K562 (cell line): ENCODE measurements around the gene HOXB1. TPM values are rescaled to one million over a fixed set of nuclear protein-coding genes. Genes with fewer than 3 reads are reported as not detected.
A peak's percentile ranks its signal among the peaks of the same experiment; 100 is the strongest.

Source experiments
- ATAC-seq: fragments of 200-7000 bp; cut with Tn5 transposase; 3 replicates; pipeline ENCODE4 v1.9.1; 2020; ENCODE audit warnings: moderate library complexity
- BruUV-seq: library from RNA; stranded (reverse); fragments of 400-500 nt; replicated peaks from 2 replicates; lab custom pipeline; 2021; lab: Mats Ljungman, UMichigan
- CTCF ChIA-PET: fragments of 300-600 bp; formaldehyde crosslinking; extraction: SDS; loops from one replicate; lab custom pipeline; 2021; ENCODE audit warnings: low intra/inter-chr PET ratio; lab: Yijun Ruan, JAX
- POLR2A ChIA-PET: fragments of 300-600, 350-650 bp; sonication (Branson Sonifier 250); formaldehyde crosslinking; extraction: SDS; loops from one replicate; lab custom pipeline; 2021; ENCODE audit warnings: antibody characterized with exemption, inconsistent platforms; lab: Yijun Ruan, JAX
- DNase-seq, 4 experiments: peaks; one replicate each; pipeline versions ENCODE4 v3.0.0 to v3.0.0-alpha.2; 2011 to 2018; ENCODE audit warnings: low spot score in 3 of 4, mixed read lengths in 3 of 4; ENCODE audit errors: extremely low read depth in 1 of 4
- FAIRE-seq: peaks from 2 replicates; lab custom pipeline; 2011; peaks lifted over from hg19 to GRCh38; lab: Jason Lieb, UNC
- H2AFZ ChIP-seq: 2 replicates; pipeline ENCODE4 v1.6.0; 2011; ENCODE audit warnings: low read depth, low read length, control low read depth, inconsistent platforms
- H3K27ac ChIP-seq: fragments of 200-600 bp; 3 replicates; pipeline ENCODE4 v1.8.0; 2011; ENCODE audit warnings: low read depth, mild to moderate bottlenecking, control low read depth, inconsistent platforms, low read length, moderate library complexity, mixed read lengths; ENCODE audit errors: extremely low read depth
- H3K27me3 ChIP-seq, 2 experiments: fragments of 300-600 bp in 1 of 2; 2 replicates in 1 of 2; 3 replicates in 1 of 2; pipeline versions ENCODE4 v1.6.0 to v1.8.0; 2011; ENCODE audit warnings: inconsistent platforms in 2 of 2, low read length in 2 of 2, mild to moderate bottlenecking in 1 of 2, mixed read lengths in 1 of 2, moderate library complexity in 1 of 2; ENCODE audit not compliant: control insufficient read depth in 2 of 2, insufficient read depth in 2 of 2
- H3K36me3 ChIP-seq: fragments of 300-600 bp; 3 replicates; pipeline ENCODE4 v1.8.0; 2011; ENCODE audit warnings: mild to moderate bottlenecking, low read length, inconsistent platforms; ENCODE audit not compliant: control insufficient read depth, insufficient read depth
- H3K4me1 ChIP-seq, 2 experiments: fragments of 200-600 bp in 1 of 2; replicated peaks in 1 of 2; 2 replicates in 1 of 2; 3 replicates in 1 of 2; pipeline versions ENCODE4 v1.5.1 to v1.8.0; 2011; ENCODE audit warnings: inconsistent platforms in 2 of 2, low read length in 2 of 2, mild to moderate bottlenecking in 1 of 2, mixed read lengths in 1 of 2, moderate library complexity in 1 of 2; ENCODE audit not compliant: control insufficient read depth in 2 of 2, insufficient read depth in 2 of 2
- H3K4me2 ChIP-seq: 2 replicates; pipeline ENCODE4 v1.6.1; 2011; ENCODE audit warnings: low read length, control low read depth, inconsistent platforms, mixed read lengths; ENCODE audit not compliant: insufficient read depth
- H3K4me3 ChIP-seq: fragments of 200-600 bp; sonication (generic), shearing (Covaris generic); 2 replicates; pipeline ENCODE4 v1.5.1; 2016; ENCODE audit warnings: control low read depth, inconsistent platforms
- H3K79me2 ChIP-seq: fragments of 200-600 bp; 3 replicates; pipeline ENCODE4 v1.8.0; 2011; ENCODE audit warnings: low read length, inconsistent platforms; ENCODE audit not compliant: control insufficient read depth, insufficient read depth
- H3K9ac ChIP-seq, 2 experiments: 2 replicates each; pipeline versions ENCODE4 v1.6.0 to v1.6.1; 2011; ENCODE audit warnings: low read depth in 2 of 2, low read length in 2 of 2, control low read depth in 1 of 2, inconsistent platforms in 1 of 2, mild to moderate bottlenecking in 1 of 2, mixed read lengths in 1 of 2; ENCODE audit not compliant: insufficient read depth in 1 of 2
- H3K9me1 ChIP-seq: one replicate; pipeline ENCODE4 v1.6.0; 2011; ENCODE audit warnings: inconsistent platforms, mild to moderate bottlenecking, low read length, moderate library complexity; ENCODE audit not compliant: control insufficient read depth, insufficient read depth
- H3K9me3 ChIP-seq: replicated peaks from 2 replicates; pipeline ENCODE4 v1.5.1; 2011; ENCODE audit warnings: low read depth, low read length, inconsistent platforms; ENCODE audit not compliant: control insufficient read depth, insufficient read depth
- H4K20me1 ChIP-seq: replicated peaks from 2 replicates; pipeline ENCODE4 v1.6.1; 2011; ENCODE audit warnings: low read length, inconsistent platforms, mixed read lengths; ENCODE audit not compliant: control insufficient read depth, insufficient read depth
- CCAR2 ChIP-seq: fragments of 200-400 bp; formaldehyde crosslinking; IDR thresholded peaks from 2 replicates; pipeline ENCODE4 v1.6.1; 2017; ENCODE audit warnings: mild to moderate bottlenecking, low read depth, low read length
- ELF1 ChIP-seq: fragments of 200-800 bp; sonication (Bioruptor generic); IDR thresholded peaks from 2 replicates; pipeline ENCODE4 v1.6.1; 2016; ENCODE audit warnings: missing genetic modification characterization, missing compliant biosample characterization
- ELF4 ChIP-seq: fragments of 450-650 bp; formaldehyde crosslinking; IDR thresholded peaks from 2 replicates; pipeline ENCODE4 v1.4.0; 2022; ENCODE audit warnings: missing genetic modification characterization
- FOS ChIP-seq: IDR thresholded peaks from 3 replicates; pipeline ENCODE4 v1.6.1; 2011; ENCODE audit not compliant: insufficient read length; ENCODE audit errors: extremely low read depth
- FOXM1 ChIP-seq, 2 experiments: fragments of 450-650 bp in 1 of 2; sonication (generic) in 1 of 2; formaldehyde crosslinking in 1 of 2; IDR thresholded peaks; 2 replicates each; pipeline versions ENCODE4 v1.6.1 to v1.9.0; 2017 to 2022; ENCODE audit warnings: low read depth in 2 of 2, mild to moderate bottlenecking in 2 of 2, missing genetic modification reagents in 1 of 2, moderate library complexity in 1 of 2
- GABPB2 ChIP-seq: fragments of 250-450 bp; sonication (Bioruptor Pico); conservative IDR thresholded peaks from 2 replicates; pipeline ENCODE4 v1.5.1; 2021; ENCODE audit warnings: mild to moderate bottlenecking
- GATAD2B ChIP-seq: fragments of 450-650 bp; IDR thresholded peaks from 2 replicates; pipeline ENCODE4 v1.6.1; 2017; ENCODE audit warnings: mild to moderate bottlenecking, borderline replicate concordance
- HNRNPH1 ChIP-seq: fragments of 200-400 bp; formaldehyde crosslinking; optimal IDR thresholded peaks from 2 replicates; pipeline ENCODE3; 2017; ENCODE audit warnings: low read depth, mild to moderate bottlenecking, low read length, moderate library complexity
- IFI16 ChIP-seq: fragments of 250-450 bp; sonication (Bioruptor Pico); IDR thresholded peaks from 2 replicates; pipeline ENCODE4 v2.1.2; 2022; ENCODE audit warnings: mild to moderate bottlenecking, inconsistent platforms
- POLR3A ChIP-seq: IDR thresholded peaks from 2 replicates; pipeline ENCODE4 v1.6.1; 2011; ENCODE audit warnings: borderline replicate concordance, mild to moderate bottlenecking, moderate library complexity; ENCODE audit not compliant: insufficient read length, insufficient read depth; ENCODE audit errors: extremely low read depth
- SAP30 ChIP-seq: fragments of 200-600 bp; sonication (generic); IDR thresholded peaks from 2 replicates; pipeline ENCODE4 v1.6.1; 2012; ENCODE audit warnings: borderline replicate concordance, low read depth, mild to moderate bottlenecking, moderate library complexity, low read length, control low read depth, inconsistent platforms; ENCODE audit not compliant: insufficient read depth, poor library complexity, severe bottlenecking
- SIX5 ChIP-seq, 2 experiments: IDR thresholded peaks; 2 replicates each; pipeline ENCODE4 v1.6.1; 2011; ENCODE audit warnings: low read length in 2 of 2, borderline replicate concordance in 1 of 2, low read depth in 1 of 2, mild to moderate bottlenecking in 1 of 2, moderate library complexity in 1 of 2; ENCODE audit not compliant: insufficient read depth in 1 of 2
- XRCC4 ChIP-seq: IDR thresholded peaks from one replicate; pipeline ENCODE4 v1.6.1; 2011; ENCODE audit not compliant: insufficient read depth, insufficient read length; ENCODE audit errors: extremely low read depth
- ZBED1 ChIP-seq: IDR thresholded peaks from 2 replicates; pipeline ENCODE4 v1.6.1; 2014
- ZNF134 ChIP-seq: fragments of 250-450 bp; sonication (Bioruptor Pico); conservative IDR thresholded peaks from 2 replicates; pipeline ENCODE4 v1.4.0; 2020
- ZNF436 ChIP-seq: fragments of 250-450, 450-650 bp; sonication (Bioruptor Pico); formaldehyde crosslinking; IDR thresholded peaks from 2 replicates; pipeline ENCODE4 v1.7.0; 2020; ENCODE audit warnings: mild to moderate bottlenecking
- ZNF449 ChIP-seq: fragments of 250-450 bp; sonication (Bioruptor Pico); IDR thresholded peaks from 2 replicates; pipeline ENCODE4 v1.8.0; 2022; ENCODE audit warnings: moderate library complexity, mild to moderate bottlenecking, inconsistent platforms
- WGBS: fragments of 100-300 bp; shearing (Covaris generic); methylation state at CpG from one replicate; pipeline ENCODE4 v1.1.6; 2016; ENCODE audit warnings: low coverage, mixed read lengths; ENCODE audit not compliant: insufficient coverage; ENCODE audit errors: missing lambda C conversion rate; 5-methylcytosine and 5-hydroxymethylcytosine counted together
- in situ Hi-C: fragments of 300-500 bp; cut with MboI; formaldehyde crosslinking; loops from 4 replicates; pipeline ENCODE4 v1.15.0; 2018; ENCODE audit warnings: inconsistent platforms, mixed read lengths
- intact Hi-C: fragments of 100-400 bp; cut with micrococcal nuclease; formaldehyde crosslinking; loops from 2 replicates; pipeline ENCODE4 v1.14.2; 2022
- polyA plus RNA-seq, 8 experiments: library from polyadenylated mRNA; depleted of rRNA in 4 of 8; stranded (reverse) in 5 of 8; unstranded in 3 of 8; fragments of >200 nt; fragmentation: Nextera tagmentation in 2 of 8; fragmentation: Illumina TruSeq in 1 of 8; extraction: Ambion mirVana in 2 of 8; extraction: Trizol in 1 of 8; gene quantifications; 2 replicates each; pipeline versions ENCODE4 v1.2.1 to v1.2.3, GENCODE V29; 2011 to 2014; ENCODE audit warnings: inconsistent platforms in 1 of 8, missing spikeins in 1 of 8
- total RNA-seq, 7 experiments: library from RNA; depleted of rRNA in 6 of 7; stranded (reverse); fragments of >200 nt in 6 of 7; fragmentation: Illumina TruSeq in 2 of 7; extraction: Trizol in 2 of 7; gene quantifications; 2 replicates each; pipeline versions ENCODE4 v1.2.1 to v1.2.3, GENCODE V29; 2011 to 2021; ENCODE audit warnings: low replicate concordance in 1 of 7

HOXB1 gene
- total and polyA plus RNA-seq, 9 of the 15 experiments (the other 6 are each of a cell fraction or from before 2014, with no cell fraction given): 0.04 TPM; not detected in 8

GRCh38 chr17:48489781-48490180 lies 41.0 kb downstream of the HOXB1 start:
- Histone ChIP-seq H3K9me3 (no peaks in the 10 kb centered on the region), H4K20me1 (no peaks in the 10 kb centered on the region), H3K9ac (no peak overlapping the region), H3K36me3 (no peaks in the 10 kb centered on the region), H3K27me3 (no peaks in the 10 kb centered on the region), H3K4me1 (peaks cover 45 to 63% of the 10 kb centered on the region in 2 experiments), H3K79me2 (no peaks in the 10 kb centered on the region), H2AFZ (peak overlapping the region; percentile 69), H3K4me3 (no peak overlapping the region), H3K9me1 (no peaks in the 10 kb centered on the region), H3K4me2 (no peak overlapping the region), H3K27ac (no peak overlapping the region)
- in situ Hi-C loops (no loop called here), intact Hi-C loops (loop anchor here (5.0 to 10.0 kb wide), 2 partner anchors 53 to 275 kb away; no protein-coding TSS in a partner anchor)
- WGBS: 49% methylated on average over 13 of the region's 13 CpGs
- FAIRE-seq (no peak), DNase-seq (no peak), ATAC-seq (no peak)
- BruUV-seq: no TSS peak
- CTCF ChIA-PET: no interaction called here
- POLR2A ChIA-PET: interaction anchor here (0.7 to 1.0 kb wide), 4 partner anchors 9 to 93 kb away, joined by 3 to 5 read pairs (median 3); no protein-coding TSS in a partner anchor
- TF ChIP-seq POLR3A (no peak), IFI16 (no peak), XRCC4 (no peak), SAP30 (no peak), ZNF449 (CRISPR knock-in tag) (no peak), ZBED1 (no peak), ZNF134 (CRISPR knock-in tag) (no peak), GATAD2B (no peak), FOXM1 (IDR thresholded peaks at IDR 0.05; ENCODE audit: low read depth) (no peak), FOXM1 (CRISPR knock-in tag; IDR thresholded peaks at IDR 0.05; ENCODE audit: low read depth) (no peak), CCAR2 (no peak), ELF1 (tag) (no peak), HNRNPH1 (no peak), ZNF436 (CRISPR knock-in tag) (no peak), ELF4 (CRISPR knock-in tag) (no peak), SIX5 (IDR thresholded peaks at IDR 0.05; ENCODE audit: borderline replicate concordance in 1 of 2, insufficient read depth in 1 of 2, low read depth in 1 of 2, low read length in 2 of 2) (no peak), FOS (no peak), GABPB2 (CRISPR knock-in tag) (no peak)
